ENCODE data around the gene NPW. TPM values are rescaled to one million over a fixed set of nuclear protein-coding genes. Genes with fewer than 3 reads are reported as not detected.

The NPW gene
- 0.23 and 0.60 TPM in 2 replicates for total RNA-seq (ENCODE audit: low replicate concordance)

DNA sequence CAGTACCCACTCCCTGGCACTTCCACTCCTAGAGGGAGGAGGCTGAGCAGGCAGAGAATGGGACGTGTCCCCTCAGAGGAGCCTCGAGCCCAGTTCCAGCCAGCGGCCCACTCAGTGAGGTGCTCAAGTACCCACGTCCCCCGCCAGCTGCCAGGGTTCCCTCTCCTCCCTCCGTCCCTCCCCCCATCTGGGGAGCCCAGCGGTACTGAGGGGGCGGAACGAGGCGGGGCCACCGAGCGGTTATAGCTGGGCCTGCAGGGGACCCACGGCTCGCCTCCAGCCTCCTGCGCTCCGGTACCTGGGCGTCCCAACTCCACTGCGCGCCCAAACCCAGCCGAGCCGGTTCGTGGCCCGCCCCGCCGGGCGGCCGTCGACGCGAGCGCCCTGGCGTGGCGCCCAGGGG lies at the start of gene NPW:
TSS of gene NPW (plus strand) at position 268 of the 403 bp plus-strand sequence.

DNA sequence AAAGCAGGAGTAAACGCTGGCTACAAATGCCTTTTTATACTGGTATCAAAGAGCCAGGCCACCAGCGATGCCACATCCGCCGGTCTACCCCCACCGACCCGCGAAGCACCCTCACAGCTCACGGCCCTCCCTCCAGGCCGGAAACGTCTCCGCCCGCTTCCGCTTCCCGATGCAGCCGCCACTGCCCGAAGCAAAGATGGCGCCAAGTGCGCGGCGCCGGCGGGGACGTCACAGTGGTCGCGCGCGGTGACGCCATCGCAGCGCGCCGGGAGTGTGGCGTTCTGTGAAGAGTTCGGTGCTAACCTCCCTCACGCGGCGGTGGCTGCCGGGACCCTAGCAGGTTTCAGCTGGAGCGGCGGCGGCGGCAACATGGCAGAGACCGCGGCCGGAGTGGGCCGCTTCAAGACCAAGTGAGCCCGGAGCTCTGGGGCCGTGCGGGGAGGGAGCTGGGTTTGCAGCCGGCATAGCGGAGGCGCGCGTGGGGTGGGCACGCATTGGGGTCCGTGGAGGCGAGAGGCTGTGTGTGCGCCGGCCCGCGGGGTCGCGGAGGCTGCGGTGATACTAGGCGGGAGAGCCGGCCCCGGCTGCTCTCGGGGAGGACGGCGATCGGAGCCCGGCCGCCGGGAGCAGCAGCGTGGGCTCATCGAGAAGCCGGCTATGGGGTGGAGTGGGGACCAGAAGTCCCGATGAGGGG lies 47.6 kb upstream of the NPW start, which contains the start of gene TBL3:
TSS of gene TBL3 (plus strand) at position 258 of the 694 bp plus-strand sequence. CDS start at position 370, 112 bp downstream.

DNA sequence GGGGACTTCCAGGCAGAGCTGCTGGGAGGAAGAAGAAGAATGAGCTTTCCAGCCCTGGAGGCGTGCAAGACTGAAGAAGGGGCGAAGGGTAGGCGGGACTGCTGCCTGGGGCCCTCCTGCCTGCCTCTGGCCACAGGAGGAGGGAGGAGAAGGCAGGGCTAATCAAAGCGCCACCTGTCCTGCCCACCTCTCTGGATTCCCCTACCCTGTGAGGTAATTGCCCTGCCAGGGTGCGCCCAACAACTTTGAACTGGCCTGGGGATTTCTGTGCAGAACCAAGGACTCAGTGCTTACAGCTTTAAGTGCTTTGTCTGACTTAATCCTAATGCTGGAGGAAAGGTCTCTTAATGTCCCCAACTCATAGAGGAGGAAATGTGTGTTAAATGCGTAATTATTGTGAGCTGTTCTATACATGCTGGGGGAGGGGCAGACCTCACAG lies 38.2 kb upstream of the NPW start, which contains the start of gene NOXO1:
TSS of gene NOXO1 (minus strand) at position 72 of the 439 bp plus-strand sequence. CDS start 290 bp downstream, outside the sequence.

DNA sequence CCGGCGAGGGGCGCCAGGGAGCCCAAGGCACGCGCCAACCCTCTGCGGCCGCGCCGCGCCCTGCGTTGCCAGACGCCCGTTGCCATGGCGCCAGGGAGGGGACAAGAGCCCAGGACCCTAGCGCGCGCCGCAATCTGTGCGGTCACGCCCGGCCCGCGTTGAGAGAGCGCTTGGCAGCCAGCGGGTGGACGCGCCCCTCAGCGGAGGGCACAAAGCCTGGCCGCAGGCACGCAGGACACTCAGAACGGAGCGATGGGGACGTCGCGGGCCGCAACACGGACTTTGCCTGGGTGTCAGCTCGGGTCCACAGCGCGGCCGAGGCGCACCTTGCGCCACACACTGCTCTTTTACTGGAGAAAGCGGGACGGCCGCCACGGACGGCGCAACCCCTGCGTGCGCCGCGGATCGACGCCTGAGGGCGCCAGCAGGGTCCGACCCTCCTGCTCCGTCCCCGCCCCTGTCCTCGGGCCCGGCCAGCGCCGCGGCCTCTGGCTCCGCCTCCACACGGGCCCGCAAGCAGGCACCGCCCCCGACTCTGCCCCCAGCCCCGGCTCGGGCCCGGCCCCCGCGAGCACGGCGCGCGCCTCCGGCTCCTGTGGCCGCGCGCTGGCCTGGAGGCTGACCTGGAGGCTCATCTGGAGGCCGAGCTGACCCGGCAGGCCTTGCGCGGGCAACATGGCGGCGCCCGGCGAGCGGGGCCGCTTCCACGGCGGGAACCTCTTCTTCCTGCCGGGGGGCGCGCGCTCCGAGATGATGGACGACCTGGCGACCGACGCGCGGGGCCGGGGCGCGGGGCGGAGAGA lies 35.8 kb upstream of the NPW start, which contains the start of gene GFER:
TSS of gene GFER (plus strand) at position 650 of the 803 bp plus-strand sequence. CDS start at position 676, 26 bp downstream.

DNA sequence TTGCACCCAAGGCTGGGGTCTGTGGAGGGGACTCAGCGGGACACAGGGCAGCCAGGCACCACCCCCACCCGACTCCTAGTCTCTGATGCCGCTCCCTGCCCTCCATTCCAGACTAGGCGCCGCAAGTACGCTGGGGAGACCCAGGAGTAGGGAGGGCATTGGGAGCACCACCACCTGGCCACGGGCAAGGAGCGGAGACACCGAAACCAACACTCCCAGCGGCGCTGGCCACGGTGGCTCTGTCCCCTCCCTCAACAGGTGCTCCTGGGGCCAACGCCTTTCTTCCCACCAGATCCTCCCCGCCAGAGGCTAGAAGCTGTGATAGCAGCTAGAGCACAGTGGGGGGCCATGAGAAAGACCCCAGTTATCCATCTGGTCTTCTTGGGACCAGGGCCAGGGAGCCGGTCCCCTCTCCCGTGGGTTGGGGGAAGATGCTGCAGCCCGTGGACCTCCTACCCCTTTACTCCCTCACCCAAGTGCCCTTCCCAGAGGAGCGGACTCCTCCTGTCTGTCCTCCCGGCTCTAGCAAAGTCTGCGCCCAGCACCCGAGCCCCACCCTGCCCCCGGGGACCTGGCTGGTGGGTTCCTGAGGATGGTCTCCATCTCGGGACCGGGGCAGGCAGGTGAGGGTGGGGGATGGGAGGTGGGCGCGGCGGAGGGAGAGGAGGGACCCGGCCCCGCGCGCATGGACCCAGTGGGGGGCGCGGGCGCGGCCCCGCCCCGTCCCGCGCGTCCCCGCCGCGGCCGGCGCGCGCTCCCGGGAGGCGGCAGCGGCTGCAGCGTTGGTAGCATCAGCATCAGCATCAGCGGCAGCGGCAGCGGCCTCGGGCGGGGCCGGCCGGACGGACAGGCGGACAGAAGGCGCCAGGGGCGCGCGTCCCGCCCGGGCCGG lies 30.1 kb upstream of the NPW start, which contains the start of gene SYNGR3:
TSS of gene SYNGR3 (plus strand) at position 762 of the 892 bp plus-strand sequence. CDS start 133 bp downstream, outside the sequence.

DNA sequence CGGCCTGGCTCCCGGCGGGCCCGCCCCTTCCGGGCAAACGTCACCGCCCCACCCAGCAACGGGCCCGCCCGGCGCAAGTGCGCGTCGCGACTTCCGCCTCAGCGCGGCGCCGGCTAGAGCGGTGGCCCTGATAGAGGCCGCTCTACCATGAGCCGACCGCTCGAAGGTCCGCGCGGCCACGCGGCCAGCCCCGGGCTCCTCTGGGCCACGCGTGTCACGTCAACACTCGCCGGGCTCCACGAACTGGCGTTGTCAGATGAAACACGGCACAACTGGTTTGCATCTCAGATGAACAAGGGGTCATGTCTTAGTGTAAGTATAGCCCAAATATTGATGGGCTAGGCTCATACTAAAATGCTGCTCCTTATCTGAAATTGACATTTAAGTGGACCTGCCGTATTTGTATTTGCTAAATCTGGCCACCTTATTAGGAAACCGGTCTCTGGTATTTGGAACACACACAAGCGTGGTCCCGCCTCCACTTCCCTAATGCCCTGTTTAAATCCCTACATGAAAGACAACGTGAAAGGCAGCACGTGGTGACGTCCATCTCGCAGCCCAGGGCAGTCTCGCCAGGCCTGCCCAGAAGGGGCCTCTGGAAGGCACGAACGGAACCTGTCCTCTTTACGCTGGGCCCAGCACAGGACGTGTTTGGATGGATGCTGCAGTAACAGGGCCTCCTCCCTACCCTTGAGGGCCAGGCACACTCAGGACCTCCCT lies 9.6 kb upstream of the NPW start, which contains the start of gene ZNF598:
TSS of gene ZNF598 (minus strand) at position 31 of the 720 bp plus-strand sequence.

DNA sequence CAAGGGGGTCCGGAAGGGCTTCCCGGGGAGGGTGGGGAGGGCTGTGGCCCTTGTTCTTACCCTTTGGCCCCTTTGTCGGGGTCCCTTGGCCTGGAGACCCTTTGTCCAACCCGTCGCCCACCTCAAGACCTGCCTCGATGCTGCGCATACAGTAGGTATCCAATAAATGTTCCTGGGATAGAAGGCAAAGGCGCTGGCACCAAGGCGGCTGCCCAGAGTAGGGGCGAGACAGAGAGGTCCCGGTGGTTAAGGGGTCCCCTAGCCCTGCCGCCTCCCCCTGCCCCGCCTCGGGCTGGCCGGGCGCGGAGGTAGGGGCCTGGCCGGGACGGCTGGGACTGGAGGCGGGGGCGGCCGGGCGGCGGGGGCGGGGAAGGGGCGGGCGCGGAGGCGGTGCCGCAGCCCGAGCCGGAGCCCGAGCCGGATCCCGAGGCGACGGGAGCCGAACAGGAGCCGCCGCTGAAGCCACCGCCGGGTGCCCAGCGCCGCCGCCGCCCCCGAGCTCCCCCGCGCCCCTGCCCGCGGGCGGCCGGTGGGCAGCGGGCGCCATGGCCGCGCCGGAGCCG lies 7.0 kb downstream of the NPW start, which contains the start of gene NHERF2:
TSS of gene NHERF2 (plus strand) at position 442 of the 563 bp plus-strand sequence. CDS start at position 546, 104 bp downstream.

DNA sequence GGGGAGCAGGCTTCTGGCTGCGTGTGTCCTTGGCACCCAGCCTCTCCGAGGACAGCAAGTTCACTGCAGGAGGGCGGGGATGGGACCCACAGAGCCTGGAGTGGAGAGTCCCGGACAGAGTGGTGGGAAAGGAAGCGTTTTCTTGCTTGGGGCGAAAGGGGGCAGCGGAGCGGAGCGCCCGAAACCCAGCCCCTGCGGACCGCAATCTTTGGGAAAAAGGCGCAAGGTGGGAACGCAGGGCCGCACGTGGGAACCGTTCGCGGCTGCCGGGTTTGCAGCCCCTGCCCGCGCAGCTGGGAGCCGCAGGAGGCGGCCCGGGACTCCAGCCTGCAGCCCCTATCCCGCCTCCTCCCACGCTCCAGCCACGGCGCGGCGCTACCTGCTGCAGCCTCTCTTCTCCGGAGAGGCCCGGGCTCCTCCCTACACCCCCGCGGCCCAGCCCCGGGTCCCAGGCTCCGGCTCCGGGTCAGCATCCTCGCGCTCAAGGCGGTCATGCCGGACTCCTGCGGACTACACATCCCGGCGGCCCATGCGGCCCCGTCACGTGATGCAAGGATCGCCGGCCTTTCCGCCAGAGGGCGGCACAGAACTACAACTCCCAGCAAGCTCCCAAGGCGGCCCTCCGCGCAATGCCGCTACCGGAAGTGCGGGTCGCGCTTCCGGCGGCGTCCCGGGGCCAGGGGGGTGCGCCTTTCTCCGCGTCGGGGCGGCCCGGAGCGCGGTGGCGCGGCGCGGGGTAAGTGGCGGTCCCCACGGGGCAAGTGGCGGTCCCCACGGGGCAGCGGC lies 27.9 kb downstream of the NPW start, which contains the start of the genes NTHL1 and TSC2:
TSS of gene NTHL1 (minus strand) at position 505 of the 786 bp plus-strand sequence. CDS start at position 494, 11 bp downstream.
TSS of gene TSC2 (plus strand) at position 656 of the 786 bp plus-strand sequence. CDS start 631 bp downstream, outside the sequence.

Other genes starting within 250 kb of the NPW start
- 35.7 and 45.9 TPM in 2 replicates for gene NME3, start 248.2 kb upstream of the NPW start, total RNA-seq (ENCODE audit: low replicate concordance)
- 5.0 TPM in 2 replicates for gene EME2, start 247.0 kb upstream of the NPW start, total RNA-seq (ENCODE audit: low replicate concordance)
- gene MRPS34, start 246.7 kb upstream of the NPW start, total RNA-seq (ENCODE audit: low replicate concordance) = 71.6 and 87.2 TPM in 2 replicates
- 30.8 and 55.7 TPM in 2 replicates for gene SPSB3, start 237.2 kb upstream of the NPW start, total RNA-seq (ENCODE audit: low replicate concordance)
- gene NUBP2, start 236.8 kb upstream of the NPW start, total RNA-seq (ENCODE audit: low replicate concordance) = 30.3 and 65.2 TPM in 2 replicates
- under 0.01 TPM in 2 replicates for gene IGFALS, start 226.1 kb upstream of the NPW start, total RNA-seq (ENCODE audit: low replicate concordance)
- gene HAGH, start 193.0 kb upstream of the NPW start, total RNA-seq (ENCODE audit: low replicate concordance) = 51.5 and 65.6 TPM in 2 replicates
- gene FAHD1, start 192.6 kb upstream of the NPW start, total RNA-seq (ENCODE audit: low replicate concordance) = 71.6 and 134 TPM in 2 replicates
- 0.23 TPM in 1 of 2 replicates, not detected in the other for gene MEIOB, start 147.6 kb upstream of the NPW start, total RNA-seq (ENCODE audit: low replicate concordance)
- not detected in 2 replicates for gene HS3ST6, start 101.4 kb upstream of the NPW start, total RNA-seq (ENCODE audit: low replicate concordance)
- gene MSRB1, start 76.6 kb upstream of the NPW start, total RNA-seq (ENCODE audit: low replicate concordance) = 4.8 and 8.5 TPM in 2 replicates
- gene RPL3L, start 65.1 kb upstream of the NPW start, total RNA-seq (ENCODE audit: low replicate concordance) = 0.12 TPM in 1 of 2 replicates, not detected in the other
- 221 and 281 TPM in 2 replicates for gene NDUFB10, start 60.2 kb upstream of the NPW start, total RNA-seq (ENCODE audit: low replicate concordance)
- 3,947 and 4,144 TPM in 2 replicates for gene RPS2, start 55.0 kb upstream of the NPW start, total RNA-seq (ENCODE audit: low replicate concordance)
- gene RNF151, start 52.9 kb upstream of the NPW start, total RNA-seq (ENCODE audit: low replicate concordance) = not detected in 2 replicates
- gene TBL3, start 47.7 kb upstream of the NPW start, total RNA-seq (ENCODE audit: low replicate concordance) = 36.2 and 36.5 TPM in 2 replicates
- not detected in 2 replicates for gene NOXO1, start 38.3 kb upstream of the NPW start, total RNA-seq (ENCODE audit: low replicate concordance)
- gene GFER, start 35.6 kb upstream of the NPW start, total RNA-seq (ENCODE audit: low replicate concordance) = 6.4 and 11.7 TPM in 2 replicates
- 0.94 and 4.9 TPM in 2 replicates for gene SYNGR3, start 29.8 kb upstream of the NPW start, total RNA-seq (ENCODE audit: low replicate concordance)
- 9.9 and 12.0 TPM in 2 replicates for gene ZNF598, start 10.0 kb upstream of the NPW start, total RNA-seq (ENCODE audit: low replicate concordance)
- gene NHERF2, start 7.1 kb downstream of the NPW start, total RNA-seq (ENCODE audit: low replicate concordance) = 8.2 and 48.6 TPM in 2 replicates
- 33.1 and 36.3 TPM in 2 replicates for gene NTHL1, start 28.0 kb downstream of the NPW start, total RNA-seq (ENCODE audit: low replicate concordance)
- 29.4 and 80.4 TPM in 2 replicates for gene TSC2, start 28.2 kb downstream of the NPW start, total RNA-seq (ENCODE audit: low replicate concordance)
- gene PKD1, start 116.1 kb downstream of the NPW start, total RNA-seq (ENCODE audit: low replicate concordance) = 63.7 and 174 TPM in 2 replicates
- gene RAB26, start 128.8 kb downstream of the NPW start, total RNA-seq (ENCODE audit: low replicate concordance) = 1.3 and 1.5 TPM in 2 replicates
- 37.0 and 49.5 TPM in 2 replicates for gene TRAF7, start 136.0 kb downstream of the NPW start, total RNA-seq (ENCODE audit: low replicate concordance)
- gene CASKIN1, start 176.8 kb downstream of the NPW start, total RNA-seq (ENCODE audit: low replicate concordance) = 0.08 and 0.47 TPM in 2 replicates
- 16.5 and 19.7 TPM in 2 replicates for gene MLST8, start 185.7 kb downstream of the NPW start, total RNA-seq (ENCODE audit: low replicate concordance)
- 2.9 and 4.0 TPM in 2 replicates for gene BRICD5, start 191.1 kb downstream of the NPW start, total RNA-seq (ENCODE audit: low replicate concordance)
- 5.3 and 9.5 TPM in 2 replicates for gene PGP, start 195.1 kb downstream of the NPW start, total RNA-seq (ENCODE audit: low replicate concordance)
- gene E4F1, start 203.8 kb downstream of the NPW start, total RNA-seq (ENCODE audit: low replicate concordance) = 26.2 and 33.9 TPM in 2 replicates
- gene DNASE1L2, start 216.7 kb downstream of the NPW start, total RNA-seq (ENCODE audit: low replicate concordance) = 0.38 and 1.1 TPM in 2 replicates
- gene ECI1, start 231.8 kb downstream of the NPW start, total RNA-seq (ENCODE audit: low replicate concordance) = 15.2 and 32.6 TPM in 2 replicates
- gene RNPS1, start 248.3 kb downstream of the NPW start, total RNA-seq (ENCODE audit: low replicate concordance) = 19.3 and 47.3 TPM in 2 replicates

Measured in smooth muscle cell of the coronary artery (primary cell).